Measurements from ENCODE around the gene MS4A7.

MS4A7 gene

DNA sequence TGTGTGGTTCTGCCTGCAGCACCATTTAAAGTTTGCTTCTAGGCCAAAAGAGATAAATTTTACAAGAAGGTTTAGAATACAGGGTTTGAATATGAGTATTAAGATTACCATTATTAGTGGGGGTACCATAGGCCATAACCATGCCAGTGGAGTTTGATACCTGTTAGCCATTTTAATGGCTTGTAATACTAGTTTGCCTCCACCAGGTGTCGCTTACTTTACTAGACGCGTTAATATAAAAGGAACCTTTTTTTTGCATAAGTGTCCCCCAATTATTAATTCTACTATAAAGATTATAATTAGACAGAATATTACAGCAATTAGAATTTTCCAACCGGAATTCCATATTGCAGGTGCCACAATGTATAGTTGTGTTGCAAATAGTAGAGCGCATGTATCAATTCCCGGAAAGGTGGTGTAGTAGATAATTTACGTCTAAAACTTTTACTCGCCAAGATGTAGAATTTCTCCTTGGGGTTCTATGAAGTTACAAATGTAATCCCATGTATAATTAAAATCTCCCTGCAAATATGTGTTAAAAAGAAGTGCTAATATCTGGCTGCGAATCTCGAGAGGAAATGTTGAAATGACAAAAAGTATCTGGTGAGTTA lies 35.1 kb upstream of the MS4A7 start:
- peak; percentile 16 for DNase-seq
- Histone ChIP-seq H3K27ac (ENCODE audit: low read length) (no peak overlapping the region), H3K9ac (ENCODE audit: low read depth, low read length) (no peak overlapping the region), H3K4me2 (ENCODE audit: insufficient read depth, low read length) (no peak overlapping the region), H3K36me3 (ENCODE audit: insufficient read depth, low read length) (no peaks in the 10 kb centered on the region), H2AFZ (ENCODE audit: low read depth, low read length) (no peak overlapping the region), H3K27me3 (ENCODE audit: insufficient read depth, low read length, poor library complexity) (no peaks in the 10 kb centered on the region), H3K4me1 (ENCODE audit: insufficient read depth, low read length) (no peaks in the 10 kb centered on the region), H3K9me3 (ENCODE audit: insufficient read depth, low read length, severe bottlenecking) (no peaks in the 10 kb centered on the region), H3K4me3 (ENCODE audit: low read depth in 1 of 2, low read length in 2 of 2) (no peak overlapping the region), H3K79me2 (ENCODE audit: insufficient read depth, low read length) (no peaks in the 10 kb centered on the region), H4K20me1 (ENCODE audit: insufficient read depth, low read length) (no peaks in the 10 kb centered on the region)
- no peak for TF ChIP-seq EZH2 (IDR thresholded peaks at IDR 0.05; ENCODE audit: borderline replicate concordance, low read depth, low read length, severe bottlenecking)
- TF ChIP-seq, protein P1, sequence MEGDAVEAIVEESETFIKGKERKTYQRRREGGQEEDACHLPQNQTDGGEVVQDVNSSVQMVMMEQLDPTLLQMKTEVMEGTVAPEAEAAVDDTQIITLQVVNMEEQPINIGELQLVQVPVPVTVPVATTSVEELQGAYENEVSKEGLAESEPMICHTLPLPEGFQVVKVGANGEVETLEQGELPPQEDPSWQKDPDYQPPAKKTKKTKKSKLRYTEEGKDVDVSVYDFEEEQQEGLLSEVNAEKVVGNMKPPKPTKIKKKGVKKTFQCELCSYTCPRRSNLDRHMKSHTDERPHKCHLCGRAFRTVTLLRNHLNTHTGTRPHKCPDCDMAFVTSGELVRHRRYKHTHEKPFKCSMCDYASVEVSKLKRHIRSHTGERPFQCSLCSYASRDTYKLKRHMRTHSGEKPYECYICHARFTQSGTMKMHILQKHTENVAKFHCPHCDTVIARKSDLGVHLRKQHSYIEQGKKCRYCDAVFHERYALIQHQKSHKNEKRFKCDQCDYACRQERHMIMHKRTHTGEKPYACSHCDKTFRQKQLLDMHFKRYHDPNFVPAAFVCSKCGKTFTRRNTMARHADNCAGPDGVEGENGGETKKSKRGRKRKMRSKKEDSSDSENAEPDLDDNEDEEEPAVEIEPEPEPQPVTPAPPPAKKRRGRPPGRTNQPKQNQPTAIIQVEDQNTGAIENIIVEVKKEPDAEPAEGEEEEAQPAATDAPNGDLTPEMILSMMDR (IDR thresholded peaks at IDR 0.05; ENCODE audit: borderline replicate concordance, extremely low read depth, low read length, poor library complexity, severe bottlenecking) = peak; percentile 66
- no peak for ATAC-seq (ENCODE audit: insufficient read depth, low read depth)

GRCh38 chr11:60344146-60344545 lies 34.2 kb upstream of the MS4A7 start:
- Histone ChIP-seq H3K9me3 (ENCODE audit: insufficient read depth, low read length, severe bottlenecking) (no peaks in the 10 kb centered on the region), H2AFZ (ENCODE audit: low read depth, low read length) (no peak overlapping the region), H4K20me1 (ENCODE audit: insufficient read depth, low read length) (no peaks in the 10 kb centered on the region), H3K4me2 (ENCODE audit: insufficient read depth, low read length) (no peak overlapping the region), H3K27me3 (ENCODE audit: insufficient read depth, low read length, poor library complexity) (no peaks in the 10 kb centered on the region), H3K27ac (ENCODE audit: low read length) (no peak overlapping the region), H3K79me2 (ENCODE audit: insufficient read depth, low read length) (no peaks in the 10 kb centered on the region), H3K4me3 (ENCODE audit: low read depth in 1 of 2, low read length in 2 of 2) (no peak overlapping the region), H3K9ac (ENCODE audit: low read depth, low read length) (no peak overlapping the region), H3K36me3 (ENCODE audit: insufficient read depth, low read length) (no peaks in the 10 kb centered on the region), H3K4me1 (ENCODE audit: insufficient read depth, low read length) (no peaks in the 10 kb centered on the region)
- TF ChIP-seq, protein P1 (IDR thresholded peaks at IDR 0.05; ENCODE audit: borderline replicate concordance, extremely low read depth, low read length, poor library complexity, severe bottlenecking) = no peak
- no peak for TF ChIP-seq EZH2 (IDR thresholded peaks at IDR 0.05; ENCODE audit: borderline replicate concordance, low read depth, low read length, severe bottlenecking)
- ATAC-seq (ENCODE audit: insufficient read depth, low read depth) (no peak), DNase-seq (no peak)

DNA sequence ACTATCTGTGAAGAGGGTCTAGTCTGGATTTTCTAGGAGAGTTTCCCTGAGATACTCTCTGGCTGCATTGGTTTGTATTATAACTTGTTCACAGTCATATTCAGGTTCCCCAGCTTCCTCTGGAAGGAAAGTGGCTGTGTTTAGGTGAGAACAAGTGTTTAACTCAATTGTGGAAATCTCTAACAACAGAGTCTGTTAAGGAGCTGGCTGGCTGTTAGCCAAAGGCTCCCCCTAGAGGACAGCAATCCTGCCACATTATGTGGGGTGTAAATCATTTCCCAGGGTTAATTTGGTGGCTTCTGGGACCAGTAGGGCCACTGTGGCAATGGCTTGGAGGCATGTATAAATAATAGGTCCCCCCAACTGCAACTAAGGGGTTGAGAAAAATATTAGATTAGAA lies 32.8 kb upstream of the MS4A7 start:
- Histone ChIP-seq H3K27me3 (ENCODE audit: insufficient read depth, low read length, poor library complexity) (no peaks in the 10 kb centered on the region), H3K27ac (ENCODE audit: low read length) (no peak overlapping the region), H2AFZ (ENCODE audit: low read depth, low read length) (no peak overlapping the region), H4K20me1 (ENCODE audit: insufficient read depth, low read length) (no peaks in the 10 kb centered on the region), H3K4me2 (ENCODE audit: insufficient read depth, low read length) (no peak overlapping the region), H3K9me3 (ENCODE audit: insufficient read depth, low read length, severe bottlenecking) (no peaks in the 10 kb centered on the region), H3K9ac (ENCODE audit: low read depth, low read length) (no peak overlapping the region), H3K36me3 (ENCODE audit: insufficient read depth, low read length) (no peaks in the 10 kb centered on the region), H3K4me1 (ENCODE audit: insufficient read depth, low read length) (no peaks in the 10 kb centered on the region), H3K4me3 (ENCODE audit: low read depth in 1 of 2, low read length in 2 of 2) (no peak overlapping the region), H3K79me2 (ENCODE audit: insufficient read depth, low read length) (no peaks in the 10 kb centered on the region)
- DNase-seq (peak; percentile 33), ATAC-seq (ENCODE audit: insufficient read depth, low read depth) (0 out of 3 replicates have a peak, but pooled peaks have one; percentile 45)
- no peak for TF ChIP-seq EZH2 (IDR thresholded peaks at IDR 0.05; ENCODE audit: borderline replicate concordance, low read depth, low read length, severe bottlenecking)
- TF ChIP-seq, protein P1 (IDR thresholded peaks at IDR 0.05; ENCODE audit: borderline replicate concordance, extremely low read depth, low read length, poor library complexity, severe bottlenecking) = peak; percentile 75
